PC-9 (cell line): ENCODE measurements around the gene MRGPRX2. TPM values are rescaled to one million over a fixed set of nuclear protein-coding genes. Genes with fewer than 3 reads are reported as not detected.

ENCODE experiments used
- BruUV-seq: library from RNA; stranded (reverse); fragments of 400-500 nt; replicated peaks from 2 replicates; lab custom pipeline; 2021; lab: Mats Ljungman, UMichigan
- CTCF ChIA-PET: fragments of 300-600 bp; sonication (Branson Sonifier 250); formaldehyde crosslinking; loops from one replicate; lab custom pipeline; 2022; ENCODE audit warnings: antibody characterized with exemption; lab: Charles Lee
- POLR2A ChIA-PET: fragments of 300-600 bp; sonication (Branson Sonifier 250); formaldehyde crosslinking; loops from one replicate; lab custom pipeline; 2022; ENCODE audit warnings: antibody characterized with exemption; ENCODE audit not compliant: unreplicated experiment; lab: Charles Lee
- DNase-seq, 2 experiments: peaks; one replicate each; pipeline versions ENCODE4 v3.0.0 to v3.0.0-alpha.2; 2015 to 2022; ENCODE audit warnings: mixed read lengths in 1 of 2
- H2AFZ ChIP-seq: fragments of 200-600 bp; sonication (generic); 2 replicates; pipeline ENCODE4 v1.8.1; 2017; ENCODE audit warnings: antibody characterized with exemption
- H3F3A ChIP-seq: fragments of 200-600 bp; sonication (generic); 2 replicates; pipeline ENCODE4 v1.8.1; 2017; ENCODE audit warnings: antibody characterized with exemption, mild to moderate bottlenecking, low read depth; ENCODE audit not compliant: insufficient read depth
- H3K27ac ChIP-seq: fragments of 200-600 bp; sonication (generic); 2 replicates; pipeline ENCODE4 v1.6.1; 2016; ENCODE audit warnings: mixed run types
- H3K27me3 ChIP-seq: fragments of 200-600 bp; sonication (generic); 2 replicates; pipeline ENCODE4 v1.6.1; 2016; ENCODE audit warnings: low read depth, mixed run types; ENCODE audit not compliant: insufficient read depth
- H3K36me3 ChIP-seq: fragments of 200-600 bp; sonication (generic); 2 replicates; pipeline ENCODE4 v1.6.1; 2016; ENCODE audit warnings: low read depth, mixed run types
- H3K4me1 ChIP-seq: fragments of 200-600 bp; sonication (generic); replicated peaks from 2 replicates; pipeline ENCODE4 v1.6.1; 2016; ENCODE audit warnings: mixed run types; ENCODE audit not compliant: insufficient read depth
- H3K4me2 ChIP-seq: fragments of 200-600 bp; sonication (generic); 2 replicates; pipeline ENCODE4 v1.6.1; 2017; ENCODE audit warnings: mixed run types
- H3K4me3 ChIP-seq: fragments of 200-600 bp; sonication (generic); 2 replicates; pipeline ENCODE4 v1.6.1; 2016; ENCODE audit warnings: mixed run types
- H3K79me2 ChIP-seq: fragments of 200-600 bp; sonication (generic); 2 replicates; pipeline ENCODE4 v1.6.1; 2017; ENCODE audit warnings: low read depth, mixed run types
- H3K9me2 ChIP-seq: fragments of 200-600 bp; sonication (generic); 2 replicates; pipeline ENCODE4 v1.8.1; 2017; ENCODE audit warnings: mild to moderate bottlenecking; ENCODE audit not compliant: insufficient read depth
- H3K9me3 ChIP-seq: fragments of 200-600 bp; sonication (generic); 2 replicates; pipeline ENCODE4 v1.8.1; 2016; ENCODE audit warnings: low read depth; ENCODE audit not compliant: insufficient read depth
- H4K20me1 ChIP-seq: fragments of 200-600 bp; sonication (generic); 2 replicates; pipeline ENCODE4 v1.8.1; 2017; ENCODE audit not compliant: insufficient read depth
- CTCF ChIP-seq: fragments of 200-600 bp; sonication (generic); conservative IDR thresholded peaks from 2 replicates; pipeline ENCODE4 v1.6.1; 2017; ENCODE audit warnings: mixed run types, antibody characterized with exemption, mild to moderate bottlenecking, moderate library complexity
- EZH2 ChIP-seq: fragments of 200-600 bp; sonication (generic); IDR thresholded peaks from 2 replicates; pipeline ENCODE4 v1.8.0; 2017; ENCODE audit warnings: antibody characterized with exemption, low read depth
- intact Hi-C: fragments of 100-400 bp; cut with micrococcal nuclease; formaldehyde crosslinking; loops from one replicate; pipeline ENCODE4 v1.10.0; 2022; ENCODE audit not compliant: unreplicated experiment
- total RNA-seq: library from RNA; stranded (reverse); gene quantifications from 2 replicates; pipeline ENCODE4 v1.2.3, GENCODE V29; 2021

The MRGPRX2 gene
- total RNA-seq, 1 experiment from 2014 or later = not detected

- ChIA-PET POLR2A (no interaction called here), CTCF (no interaction called here)
- no peaks in the 10 kb centered on the region for H3K79me2 ChIP-seq
- H3K4me1 ChIP-seq = peaks cover 36% of the 10 kb centered on the region
- H3K4me3 ChIP-seq = no peak overlapping the region
- no TSS peak for BruUV-seq
- no peaks in the 10 kb centered on the region for H4K20me1 ChIP-seq
- no peaks in the 10 kb centered on the region for H3K9me2 ChIP-seq
- no peak overlapping the region for H3K4me2 ChIP-seq
- TF ChIP-seq CTCF (no peak), EZH2 (no peak)
- intact Hi-C loops = no loop called here
- H3K36me3 ChIP-seq = no peaks in the 10 kb centered on the region
- DNase-seq = no peak
- H3K27ac ChIP-seq = no peak overlapping the region
- H2AFZ ChIP-seq = no peak overlapping the region
- no peaks in the 10 kb centered on the region for H3K27me3 ChIP-seq
- peaks cover 25% of the 10 kb centered on the region for H3F3A ChIP-seq
- peaks cover 13% of the 10 kb centered on the region; the same call in 1 of the 2 replicates for H3K9me3 ChIP-seq
Observed at GRCh38 chr11:19100885-19101284, 40.4 kb upstream of the MRGPRX2 start.

- Histone ChIP-seq H3K4me1 (peaks cover 34% of the 10 kb centered on the region), H3K79me2 (no peaks in the 10 kb centered on the region), H2AFZ (no peak overlapping the region), H3K27ac (no peak overlapping the region), H3F3A (peaks cover 35% of the 10 kb centered on the region), H3K4me2 (no peak overlapping the region), H3K4me3 (no peak overlapping the region), H3K27me3 (no peaks in the 10 kb centered on the region), H4K20me1 (no peaks in the 10 kb centered on the region), H3K9me2 (no peaks in the 10 kb centered on the region), H3K9me3 (peaks cover 13% of the 10 kb centered on the region; the same call in 1 of the 2 replicates), H3K36me3 (no peaks in the 10 kb centered on the region)
- no peak for TF ChIP-seq CTCF
- no peak for TF ChIP-seq EZH2
- no TSS peak for BruUV-seq
- no peak for DNase-seq
- POLR2A ChIA-PET = no interaction called here
- intact Hi-C loops = no loop called here
- CTCF ChIA-PET = no interaction called here
Observed at GRCh38 chr11:19099093-19099492, 38.6 kb upstream of the MRGPRX2 start.

GRCh38 chr11:19094859-19095258 lies 34.3 kb upstream of the MRGPRX2 start:
- no peaks in the 10 kb centered on the region for H3K36me3 ChIP-seq
- H3K27ac ChIP-seq = peak overlapping the region; percentile 81; the same call in 1 of the 2 replicates
- intact Hi-C loops = loop anchor here (1.0 kb wide), 1 partner anchor 7 kb away; no protein-coding TSS in a partner anchor
- peaks cover 20% of the 10 kb centered on the region for H3F3A ChIP-seq
- H4K20me1 ChIP-seq = no peaks in the 10 kb centered on the region
- no peak overlapping the region for H2AFZ ChIP-seq
- no peaks in the 10 kb centered on the region for H3K27me3 ChIP-seq
- H3K9me2 ChIP-seq = no peaks in the 10 kb centered on the region
- H3K79me2 ChIP-seq = no peaks in the 10 kb centered on the region
- H3K4me2 ChIP-seq = no peak overlapping the region
- DNase-seq = no peak
- TF ChIP-seq CTCF = no peak
- no peak for TF ChIP-seq EZH2
- ChIA-PET CTCF (no interaction called here), POLR2A (no interaction called here)
- H3K4me1 ChIP-seq = peaks cover 50% of the 10 kb centered on the region
- no peaks in the 10 kb centered on the region for H3K9me3 ChIP-seq
- BruUV-seq = no TSS peak
- no peak overlapping the region for H3K4me3 ChIP-seq
